H1 (cell line): ENCODE data around the gene GPSM1. TPM values are rescaled to one million over a fixed set of nuclear protein-coding genes. Genes with fewer than 3 reads are reported as not detected.
A peak's percentile ranks its signal among the peaks of the same experiment; 100 is the strongest.

Experiments
- CTCF ChIA-PET: fragments of 300-600 bp; sonication (Branson Sonifier 250); formaldehyde crosslinking; loops from one replicate; lab custom pipeline; 2021; ENCODE audit not compliant: partially characterized antibody; lab: Charles Lee
- POLR2A ChIA-PET: fragments of 300-600 bp; sonication (Branson Sonifier 250); formaldehyde crosslinking; loops from one replicate; lab custom pipeline; 2021; ENCODE audit warnings: inconsistent platforms; ENCODE audit not compliant: partially characterized antibody; lab: Charles Lee
- DNase-seq, 2 experiments: peaks; one replicate each; pipeline versions ENCODE4 v3.0.0 to v3.0.0-alpha.2; 2010 to 2022; ENCODE audit warnings: low spot score in 2 of 2, low read depth in 1 of 2, mixed read lengths in 1 of 2
- FAIRE-seq: peaks from 2 replicates; lab custom pipeline; 2011; peaks lifted over from hg19 to GRCh38; lab: Jason Lieb, UNC
- H2AFZ ChIP-seq: 2 replicates; pipeline ENCODE4 v1.8.1; 2012; ENCODE audit warnings: low read length, inconsistent platforms
- H2AK5ac ChIP-seq: 2 replicates; pipeline ENCODE4 v1.6.1; 2013; ENCODE audit warnings: low read depth, low read length
- H2BK120ac ChIP-seq: replicated peaks from 2 replicates; pipeline ENCODE3; 2013; ENCODE audit warnings: low read depth, low read length, inconsistent platforms
- H2BK12ac ChIP-seq: 2 replicates; pipeline ENCODE4 v1.6.1; 2013; ENCODE audit warnings: low read depth, low read length
- H2BK15ac ChIP-seq: 2 replicates; pipeline ENCODE4 v1.6.1; 2013; ENCODE audit warnings: low read length
- H2BK20ac ChIP-seq: 2 replicates; pipeline ENCODE4 v1.6.1; 2013; ENCODE audit warnings: low read length
- H2BK5ac ChIP-seq: 2 replicates; pipeline ENCODE4 v1.6.1; 2013; ENCODE audit warnings: low read depth, low read length
- H3K14ac ChIP-seq: 2 replicates; pipeline ENCODE4 v1.6.1; 2013; ENCODE audit warnings: inconsistent platforms; ENCODE audit not compliant: insufficient read length
- H3K18ac ChIP-seq: 2 replicates; pipeline ENCODE4 v1.6.1; 2013; ENCODE audit warnings: low read length; ENCODE audit errors: extremely low read depth
- H3K23ac ChIP-seq: 2 replicates; pipeline ENCODE4 v1.6.1; 2013; ENCODE audit warnings: inconsistent platforms; ENCODE audit not compliant: insufficient read length
- H3K23me2 ChIP-seq: 2 replicates; pipeline ENCODE4 v1.6.1; 2013; ENCODE audit warnings: low read depth, low read length
- H3K27ac ChIP-seq: 2 replicates; pipeline ENCODE4 v1.6.1; 2011; ENCODE audit warnings: low read depth, low read length, inconsistent platforms
- H3K27me3 ChIP-seq, 4 experiments: replicated peaks in 1 of 4; 1 replicate in 1 of 4; 2 replicates in 3 of 4; pipeline versions ENCODE4 v1.6.1 to v1.8.1; 2011 to 2013; ENCODE audit warnings: low read length in 3 of 4, mild to moderate bottlenecking in 3 of 4, inconsistent platforms in 2 of 4, mixed read lengths in 2 of 4, moderate library complexity in 1 of 4; ENCODE audit not compliant: control insufficient read depth in 3 of 4, insufficient read depth in 3 of 4; ENCODE audit errors: extremely low read depth in 1 of 4
- H3K36me3 ChIP-seq, 4 experiments: 2 replicates each; pipeline versions ENCODE4 v1.6.1 to v1.8.1; 2011 to 2013; ENCODE audit warnings: mild to moderate bottlenecking in 4 of 4, low read length in 3 of 4, moderate library complexity in 2 of 4, control low read depth in 1 of 4, inconsistent platforms in 1 of 4; ENCODE audit not compliant: insufficient read depth in 4 of 4, control insufficient read depth in 2 of 4
- H3K4ac ChIP-seq: replicated peaks from 2 replicates; pipeline ENCODE3; 2013; ENCODE audit warnings: low read length, low read depth, mixed read lengths, inconsistent platforms; ENCODE audit not compliant: insufficient read length
- H3K4me1 ChIP-seq, 4 experiments: replicated peaks in 1 of 4; 1 replicate in 1 of 4; 2 replicates in 3 of 4; pipeline versions ENCODE4 v1.6.1 to v1.8.1; 2011 to 2013; ENCODE audit warnings: low read length in 3 of 4, inconsistent platforms in 2 of 4, mixed read lengths in 1 of 4; ENCODE audit not compliant: insufficient read depth in 4 of 4, control insufficient read depth in 3 of 4
- H3K4me2 ChIP-seq, 2 experiments: 2 replicates each; pipeline versions ENCODE4 v1.6.1 to v1.8.1; 2011 to 2013; ENCODE audit warnings: low read depth in 2 of 2, low read length in 2 of 2, control low read depth in 1 of 2, inconsistent platforms in 1 of 2, mild to moderate bottlenecking in 1 of 2; ENCODE audit not compliant: insufficient read depth in 1 of 2
- H3K4me3 ChIP-seq, 4 experiments: fragments of 200-600, 300-600 bp in 1 of 4; sonication (generic), shearing (Covaris generic), sonication (Bioruptor Twin) in 1 of 4; 2 replicates each; pipeline versions ENCODE4 v1.5.1 to v1.8.1; 2011 to 2016; ENCODE audit warnings: low read length in 4 of 4, low read depth in 3 of 4, control low read depth in 2 of 4, inconsistent platforms in 2 of 4, mild to moderate bottlenecking in 2 of 4, mixed read lengths in 1 of 4, moderate library complexity in 1 of 4; ENCODE audit not compliant: insufficient read depth in 2 of 4; ENCODE audit errors: extremely low read depth in 1 of 4
- H3K56ac ChIP-seq: replicated peaks from 2 replicates; pipeline ENCODE3; 2013; ENCODE audit warnings: low read depth, mild to moderate bottlenecking, mixed read lengths, low read length, inconsistent platforms; ENCODE audit not compliant: insufficient read length
- H3K79me1 ChIP-seq: 2 replicates; pipeline ENCODE4 v1.6.1; 2013; ENCODE audit warnings: low read depth, low read length, control low read depth
- H3K79me2 ChIP-seq, 2 experiments: 2 replicates each; pipeline versions ENCODE4 v1.6.1 to v1.8.1; 2012 to 2013; ENCODE audit warnings: low read length in 2 of 2, mild to moderate bottlenecking in 2 of 2, inconsistent platforms in 1 of 2; ENCODE audit not compliant: insufficient read depth in 2 of 2, control insufficient read depth in 1 of 2
- H3K9ac ChIP-seq, 4 experiments: replicated peaks in 1 of 4; 1 replicate in 1 of 4; 2 replicates in 3 of 4; pipeline versions ENCODE4 v1.6.1 to v1.8.1; 2011 to 2013; ENCODE audit warnings: low read depth in 3 of 4, low read length in 3 of 4, control low read depth in 2 of 4, mild to moderate bottlenecking in 2 of 4, moderate library complexity in 2 of 4, inconsistent platforms in 1 of 4; ENCODE audit errors: extremely low read depth in 1 of 4
- H3K9me3 ChIP-seq, 2 experiments: 2 replicates each; pipeline versions ENCODE4 v1.6.1 to v1.8.1; 2012 to 2013; ENCODE audit warnings: mild to moderate bottlenecking in 2 of 2, moderate library complexity in 2 of 2, control low read depth in 1 of 2, inconsistent platforms in 1 of 2, low read depth in 1 of 2, low read length in 1 of 2, mixed read lengths in 1 of 2; ENCODE audit not compliant: insufficient read depth in 2 of 2
- H4K20me1 ChIP-seq, 2 experiments: replicated peaks in 1 of 2; 2 replicates each; pipeline versions ENCODE3 to v1.8.1; 2011 to 2013; ENCODE audit warnings: inconsistent platforms in 2 of 2, low read length in 2 of 2, mild to moderate bottlenecking in 1 of 2; ENCODE audit not compliant: insufficient read depth in 2 of 2, control insufficient read depth in 1 of 2
- H4K5ac ChIP-seq: 2 replicates; pipeline ENCODE4 v1.6.1; 2013; ENCODE audit warnings: low read length, low read depth, mixed read lengths, inconsistent platforms; ENCODE audit not compliant: insufficient read length
- H4K8ac ChIP-seq: 2 replicates; pipeline ENCODE4 v1.8.0; 2013; ENCODE audit warnings: mild to moderate bottlenecking, moderate library complexity, low read length, inconsistent platforms; ENCODE audit not compliant: insufficient read depth; ENCODE audit errors: extremely low read depth
- H4K91ac ChIP-seq: replicated peaks from 2 replicates; pipeline ENCODE3; 2013; ENCODE audit warnings: low read length, mixed read lengths, inconsistent platforms; ENCODE audit not compliant: insufficient read length
- CBX5 ChIP-seq: fragments of 300-800, 300-1000 bp; sonication (generic); IDR thresholded peaks from 2 replicates; pipeline ENCODE4 v1.7.1; 2016; ENCODE audit warnings: antibody characterized with exemption, low read length, low read depth
- CHD2 ChIP-seq: IDR thresholded peaks from 2 replicates; pipeline ENCODE4 v1.6.1; 2012; ENCODE audit warnings: low read length, improper control_type of control experiment
- EZH2 ChIP-seq: fragments of 200-600 bp; sonication (generic); IDR thresholded peaks from 2 replicates; pipeline ENCODE4 v1.7.1; 2012; ENCODE audit warnings: low read depth, mild to moderate bottlenecking, moderate library complexity, low read length, inconsistent platforms; ENCODE audit not compliant: severe bottlenecking
- KDM1A ChIP-seq: fragments of 200-600, 300-600 bp; sonication (generic); IDR thresholded peaks from 2 replicates; pipeline ENCODE4 v1.7.1; 2016; ENCODE audit warnings: mild to moderate bottlenecking, low read length, borderline replicate concordance
- RFX5 ChIP-seq: IDR thresholded peaks from 2 replicates; pipeline ENCODE4 v1.6.1; 2011; ENCODE audit warnings: low read depth, low read length, improper control_type of control experiment, borderline replicate concordance
- WGBS, 2 experiments: shearing (Covaris generic) in 1 of 2; methylation state at CpG; one replicate each; pipeline versions ENCODE4 v1.1.6 to v1.1.7; 2013 to 2015; ENCODE audit warnings: low lambda C conversion rate in 2 of 2, mixed read lengths in 2 of 2, inconsistent platforms in 1 of 2, low coverage in 1 of 2, missing lambda C conversion rate in 1 of 2; ENCODE audit not compliant: insufficient replicate concordance in 2 of 2, insufficient coverage in 1 of 2, insufficient read length in 1 of 2; ENCODE audit errors: extremely low coverage in 1 of 2, missing lambda C conversion rate in 1 of 2; 5-methylcytosine and 5-hydroxymethylcytosine counted together
- polyA plus RNA-seq, 7 experiments: library from polyadenylated mRNA; depleted of rRNA in 3 of 7; stranded (reverse) in 5 of 7; unstranded in 2 of 7; fragments of >200 nt in 5 of 7; fragments of 200-250 nt in 2 of 7; gene quantifications; 1 replicate in 5 of 7; 2 replicates in 1 of 7; 4 replicates in 1 of 7; pipeline versions ENCODE4 v1.2.1 to v1.2.3, GENCODE V29; 2011 to 2013; ENCODE audit warnings: missing spikeins in 2 of 7, mixed read lengths in 2 of 7
- total RNA-seq: library from RNA; stranded (reverse); fragmentation: NEBNext Ultra II Directional; extraction: Animal tissue kit (Norgen Biotek cat#: 25700); gene quantifications from 2 replicates; pipeline ENCODE4 v1.2.1, GENCODE V29; 2021

GPSM1 gene
- total and polyA plus RNA-seq, 2 of the 8 experiments (the other 6 are each of a cell fraction or from before 2014, with no cell fraction given): 12.8 to 18.0 TPM

DNA sequence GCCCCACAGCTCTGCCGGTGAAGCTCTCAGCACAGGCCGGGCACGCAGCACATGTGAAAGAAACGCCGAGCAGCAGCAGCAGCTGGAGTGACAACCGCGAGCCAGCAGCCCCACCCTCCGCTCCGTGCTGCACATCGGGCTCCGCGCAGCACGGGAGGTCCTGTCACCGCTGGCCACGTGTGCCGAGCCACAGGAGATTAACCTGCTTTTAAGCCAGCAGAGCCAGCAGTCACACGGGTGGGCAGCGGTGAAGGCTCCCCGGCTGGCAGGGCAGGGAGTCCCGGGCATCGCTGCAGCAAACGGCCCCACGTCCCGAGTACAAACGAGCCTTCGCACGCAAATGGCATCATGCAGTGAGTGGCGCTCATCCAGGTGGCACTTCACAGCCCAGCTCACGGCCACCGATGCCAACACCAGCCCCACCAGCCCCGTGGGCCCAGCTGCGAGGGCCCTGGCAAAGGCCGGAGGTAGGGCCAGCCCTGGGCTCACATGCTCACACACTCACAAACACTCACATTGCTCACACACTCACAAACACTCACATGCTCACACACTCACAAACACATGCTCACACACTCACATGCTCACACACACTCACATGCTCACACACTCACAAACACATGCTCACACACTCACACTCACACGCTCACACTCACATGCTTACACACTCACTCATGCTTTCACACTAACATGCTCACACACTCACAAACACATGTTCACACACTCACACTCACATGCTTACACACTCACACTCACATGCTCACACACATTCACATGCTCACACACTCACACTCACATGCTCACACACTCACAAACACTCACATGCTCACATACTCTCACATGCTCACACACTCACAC lies 34.5 kb upstream of the GPSM1 start:
- Histone ChIP-seq H3K79me2 (no peaks in the 10 kb centered on the region), H3K23ac (peak overlapping the region; percentile 83), H3K4me1 (no peaks in the 10 kb centered on the region), H3K27me3 (no peaks in the 10 kb centered on the region), H2BK20ac (no peak overlapping the region), H2BK5ac (peak overlapping the region; percentile 35; the same call in 1 of the 2 replicates), H2AFZ (no peak overlapping the region), H4K20me1 (peaks cover 0 to 15% of the 10 kb centered on the region in 2 experiments), H4K5ac (no peak overlapping the region), H3K79me1 (no peaks in the 10 kb centered on the region), H4K8ac (peak overlapping the region; percentile 85; the same call in 1 of the 2 replicates), H3K9ac (no peak overlapping the region; a peak in 1 of 7 replicates), H3K14ac (no peak overlapping the region), H3K56ac (no peak overlapping the region), H3K9me3 (peaks cover 4 to 10% of the 10 kb centered on the region in 2 experiments; a peak in 2 of 4 replicates), H2AK5ac (peak overlapping the region; percentile 40; the same call in 1 of the 2 replicates), H3K4me2 (no peak overlapping the region), H3K36me3 (no peaks in the 10 kb centered on the region; a peak in 1 of 8 replicates), H3K4me3 (no peak overlapping the region), H3K23me2 (peaks cover 11% of the 10 kb centered on the region; the same call in 1 of the 2 replicates), H3K4ac (no peak overlapping the region), H3K18ac (no peak overlapping the region), H2BK15ac (no peak overlapping the region), H2BK120ac (no peak overlapping the region), H4K91ac (peak overlapping the region; percentile 50), H2BK12ac (0 out of 2 replicates have a peak overlapping the region, but pooled peaks have one; percentile 88), H3K27ac (no peak overlapping the region)
- DNase-seq (no peak), FAIRE-seq (no peak)
- WGBS, 2 experiments: 95% methylated on average over 33 of the region's 34 CpGs; no CpG with 5 or more reads in 1 of the 2 experiments
- ChIA-PET CTCF (interaction anchor here (0.9 to 1.9 kb wide), 5 partner anchors 8 to 332 kb away, joined by 3 to 5 read pairs (median 3); no protein-coding TSS in a partner anchor), POLR2A (no interaction called here)
- TF ChIP-seq CBX5 (no peak), RFX5 (no peak), EZH2 (no peak), KDM1A (no peak), CHD2 (no peak)
